ENCODE measurements around the gene TRAPPC11. TPM values are rescaled to one million over a fixed set of nuclear protein-coding genes. Genes with fewer than 3 reads are reported as not detected.
"Not testable (repeated sequence)": the region's sequence is repeated elsewhere in the genome, so short reads cannot be mapped to it uniquely, and the experiment has no call there.

Gene TRAPPC11
- 10 to 100 TPM; 35.1 to 36.7 TPM for total RNA-seq
- long read RNA-seq, donor 1, full-length matches to known transcripts = 3 of 7 reads
- long read RNA-seq, donor 1, partial matches to known transcripts = 4 of 7 reads
- long read RNA-seq, donor 1, other reads (novel, unspliced or antisense) = 0 of 7 reads
- long read RNA-seq, donor 2, partial matches to known transcripts = 4 of 6 reads
- long read RNA-seq, donor 2, other reads (novel, unspliced or antisense) = 2 of 6 reads

DNA sequence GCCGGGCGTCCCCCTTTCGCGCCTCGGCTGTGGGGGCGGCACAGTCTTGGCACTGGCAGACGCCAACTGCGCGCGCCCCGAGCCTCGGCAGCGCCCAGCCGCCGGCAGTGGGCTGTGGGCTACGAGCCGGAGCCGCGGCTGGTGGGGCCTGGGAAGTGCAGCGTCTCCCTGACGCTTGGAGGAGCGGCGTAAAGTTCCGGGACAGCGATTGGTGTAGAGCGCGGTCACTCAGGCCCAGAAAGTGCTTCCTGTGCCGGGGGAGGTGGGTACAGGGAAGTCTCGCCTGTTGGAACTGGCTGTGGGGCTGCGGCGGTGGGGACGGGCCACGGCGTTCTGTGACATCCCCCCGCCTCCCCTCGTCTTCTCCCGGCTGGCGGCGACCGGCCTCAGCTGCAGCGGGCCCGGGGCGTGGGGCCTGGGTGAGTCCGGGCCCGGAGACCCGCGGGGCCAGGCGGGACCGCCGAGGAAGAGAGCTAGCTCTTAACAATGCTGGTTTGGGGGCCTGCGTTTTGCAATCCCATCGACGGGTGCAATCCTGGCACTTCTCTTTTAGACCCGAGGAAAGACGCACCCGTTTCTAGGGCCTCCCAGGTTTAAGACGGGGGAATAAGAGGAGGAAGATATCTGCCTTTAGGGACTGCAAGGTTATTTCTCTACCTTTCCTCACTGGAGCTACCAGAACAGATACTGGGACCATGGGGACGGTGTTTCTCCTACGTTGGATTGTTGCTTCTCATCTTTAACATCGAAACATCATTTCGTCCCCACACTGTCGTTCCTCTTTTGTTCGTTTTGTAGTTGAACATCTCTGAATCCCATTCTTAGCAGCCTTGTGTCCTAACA is at the start of gene TRAPPC11, which contains the start of gene RWDD4:
TRAPPC11 (plus strand) TSS at position 265 of the 843 bp plus-strand sequence. CDS start 4,575 bp downstream, outside the sequence.
RWDD4 (minus strand) TSS at position 157 of the 843 bp plus-strand sequence. CDS start 233 bp downstream, outside the sequence.
- intact Hi-C loops (cut with DNase I) = loop anchor here in 1 of 2 donors (5.0 kb wide), 1 partner anchor 157 kb away; no protein-coding TSS in a partner anchor
- DNase-seq (ENCODE audit: low spot score) = peak; percentile 100

DNA sequence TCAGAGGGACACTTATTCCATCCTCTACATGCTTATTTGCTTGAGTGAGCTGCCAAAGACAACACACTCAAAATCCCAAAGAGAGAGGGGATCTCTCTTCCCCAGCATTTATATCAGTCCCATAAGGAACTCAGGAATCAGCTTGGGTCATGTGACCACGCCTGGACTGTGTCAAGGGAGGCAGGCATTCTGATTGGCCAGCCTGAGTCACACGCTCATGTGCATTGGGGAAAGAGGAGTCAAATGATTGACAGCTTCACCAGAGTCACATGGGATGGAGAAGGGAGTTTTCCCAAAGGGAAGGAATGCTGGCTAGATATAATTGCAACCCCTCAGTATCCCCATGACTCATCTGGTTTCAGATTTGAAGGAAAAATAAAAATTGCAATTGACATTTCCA is 49.1 kb upstream of the TRAPPC11 start:
- intact Hi-C loops (cut with DNase I) = no loop called here
- no peak for DNase-seq (ENCODE audit: low spot score)

DNA sequence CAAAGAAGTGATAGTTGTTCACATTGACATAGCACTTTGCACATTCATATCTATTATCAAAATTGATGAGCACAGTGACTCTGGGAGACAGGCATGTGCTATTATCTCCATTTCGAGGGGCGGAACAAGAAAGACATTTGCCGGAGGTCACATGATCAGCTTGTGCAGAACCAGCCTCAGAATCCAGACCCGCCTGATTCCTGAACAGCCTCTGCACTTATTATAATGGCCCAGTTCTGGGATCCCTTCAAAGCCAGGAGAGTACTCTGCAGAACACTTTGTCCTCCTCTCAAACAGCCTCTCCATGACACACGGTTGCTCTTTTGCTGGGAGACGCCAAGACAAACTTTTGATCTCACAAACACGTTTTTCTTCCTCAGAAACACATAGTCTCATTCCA is 48.5 kb upstream of the TRAPPC11 start:
- intact Hi-C loops (cut with DNase I) = no loop called here
- no peak for DNase-seq (ENCODE audit: low spot score)

DNA sequence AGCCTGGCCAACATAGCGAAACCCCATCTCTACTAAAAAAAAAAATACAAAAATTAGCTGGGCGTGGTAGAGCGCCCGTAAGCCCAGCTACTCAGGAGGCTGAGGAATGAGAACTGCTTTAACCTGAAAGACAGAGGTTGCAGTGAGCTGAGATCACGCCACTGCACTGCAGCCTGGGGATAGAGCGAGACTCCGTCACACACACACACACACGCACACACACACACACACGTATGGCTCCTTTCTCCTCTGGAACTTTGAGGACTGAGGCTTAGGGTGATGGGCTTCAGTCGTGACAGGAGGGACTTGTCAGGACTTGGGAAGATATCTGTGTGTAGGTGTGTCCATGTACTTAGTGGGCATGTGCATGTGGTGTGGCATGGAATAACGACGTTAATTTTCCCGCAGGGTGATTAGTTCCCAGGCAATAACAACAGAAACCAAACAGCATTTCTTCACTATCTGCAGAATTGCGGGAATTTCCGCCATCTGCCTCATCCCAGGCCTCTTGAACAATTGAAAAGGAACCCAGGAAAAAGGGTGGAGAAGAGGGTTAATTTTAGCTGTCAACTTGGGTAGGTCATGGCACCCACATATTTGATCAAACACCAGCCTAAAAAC is 47.8 kb upstream of the TRAPPC11 start:
- intact Hi-C loops (cut with DNase I) = no loop called here
- no peak for DNase-seq (ENCODE audit: low spot score)

DNA sequence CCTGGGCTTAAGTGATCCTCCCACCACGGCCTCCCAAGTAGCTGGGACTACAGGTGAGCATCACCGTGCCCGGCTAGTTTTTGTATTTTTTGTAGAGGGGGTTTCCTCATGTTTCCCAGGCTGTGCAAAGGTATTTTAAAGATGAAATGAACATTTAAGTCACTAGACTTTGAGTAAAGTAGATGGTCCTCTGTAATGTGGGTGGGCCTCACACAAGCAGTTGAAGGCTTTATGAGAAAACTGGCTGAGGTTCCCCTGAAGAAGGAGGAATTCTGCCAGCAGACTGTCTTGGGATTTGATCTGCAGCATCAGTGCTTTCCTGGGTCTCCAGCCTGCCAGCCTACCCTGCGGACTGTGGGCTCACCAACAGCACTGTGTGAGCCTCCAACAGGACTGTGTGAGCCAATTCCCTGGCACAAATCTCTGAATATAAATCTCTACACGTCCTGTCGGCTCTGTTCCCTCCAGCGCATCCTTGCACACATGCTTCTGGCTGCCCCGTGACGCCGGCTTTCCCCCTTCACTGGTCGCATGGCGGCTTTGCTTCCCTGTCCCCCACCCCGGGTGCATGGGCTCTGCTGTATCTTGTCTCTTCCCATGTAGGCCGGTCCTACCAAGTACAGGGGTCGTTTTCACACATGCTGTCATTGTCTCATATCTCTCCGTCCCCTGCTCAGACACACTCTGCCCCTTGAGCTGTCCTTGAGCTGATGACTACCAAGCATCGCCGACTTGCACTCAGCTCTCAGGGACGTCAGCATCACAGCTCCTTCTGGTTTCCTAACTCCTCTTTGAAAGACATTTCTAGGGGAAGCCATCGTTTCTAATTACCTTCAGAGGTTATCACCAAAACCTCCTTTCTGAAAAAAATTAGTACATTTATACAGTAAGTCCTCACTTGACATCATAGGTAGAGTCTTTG is 46.5 kb upstream of the TRAPPC11 start:
- intact Hi-C loops (cut with DNase I) = no loop called here
- no peak for DNase-seq (ENCODE audit: low spot score)

DNA sequence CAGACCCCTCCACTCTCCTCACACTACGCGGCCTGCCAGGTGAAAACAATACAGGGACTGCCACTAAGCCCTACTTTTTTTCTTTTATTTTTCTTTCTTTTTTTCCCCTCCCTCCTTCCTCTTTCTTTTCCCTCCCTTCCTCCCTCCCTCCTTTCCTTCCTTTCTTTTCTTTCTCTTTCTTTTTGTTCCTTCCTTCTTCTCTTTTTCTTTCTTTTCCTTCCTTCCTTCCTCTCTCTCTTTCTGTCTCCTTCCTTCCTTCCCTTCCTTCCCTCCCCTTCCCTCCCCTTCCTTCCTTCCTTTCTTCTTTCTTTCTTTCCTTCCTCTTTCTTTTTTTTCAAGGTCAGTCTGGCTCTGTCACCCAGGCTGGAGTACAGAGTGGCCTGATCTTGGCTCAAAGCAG is 42.0 kb upstream of the TRAPPC11 start:
- intact Hi-C loops (cut with DNase I) = no loop called here
- DNase-seq (ENCODE audit: low spot score) = no peak

DNA sequence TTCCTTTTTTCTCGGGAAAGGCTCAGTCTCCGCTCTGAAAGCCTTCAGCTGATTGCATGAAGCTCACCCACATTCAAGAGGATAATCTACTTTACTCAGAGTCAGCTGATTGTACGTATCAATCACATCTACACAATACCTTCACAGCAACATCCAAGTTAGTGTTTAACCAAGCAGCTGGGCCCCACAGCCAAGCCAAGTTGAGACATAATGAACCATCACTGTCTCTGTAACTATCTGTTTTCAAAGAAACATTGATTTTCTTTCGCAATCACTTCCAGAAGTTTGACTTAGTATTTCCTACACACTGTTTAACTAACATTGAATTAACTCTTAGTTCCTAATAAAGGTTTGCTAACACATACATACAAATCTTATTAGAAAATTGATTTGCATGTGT is 40.4 kb upstream of the TRAPPC11 start:
- intact Hi-C loops (cut with DNase I) = no loop called here
- DNase-seq (ENCODE audit: low spot score) = no peak

- intact Hi-C loops (cut with DNase I) = no loop called here
- no peak for DNase-seq (ENCODE audit: low spot score)
Measured at GRCh38 chr4:183620421-183620820, 38.7 kb upstream of the TRAPPC11 start.

- intact Hi-C loops (cut with DNase I) = no loop called here
Measured at GRCh38 chr4:183621875-183622274, 37.2 kb upstream of the TRAPPC11 start.

GRCh38 chr4:183624548-183624947 is 34.5 kb upstream of the TRAPPC11 start:
- intact Hi-C loops (cut with DNase I) = no loop called here
- no peak for DNase-seq (ENCODE audit: low spot score)

More at GRCh38 chr4:183621875-183622274, 37.2 kb upstream of the TRAPPC11 start:
- DNase-seq (ENCODE audit: low spot score) = no peak

DNA sequence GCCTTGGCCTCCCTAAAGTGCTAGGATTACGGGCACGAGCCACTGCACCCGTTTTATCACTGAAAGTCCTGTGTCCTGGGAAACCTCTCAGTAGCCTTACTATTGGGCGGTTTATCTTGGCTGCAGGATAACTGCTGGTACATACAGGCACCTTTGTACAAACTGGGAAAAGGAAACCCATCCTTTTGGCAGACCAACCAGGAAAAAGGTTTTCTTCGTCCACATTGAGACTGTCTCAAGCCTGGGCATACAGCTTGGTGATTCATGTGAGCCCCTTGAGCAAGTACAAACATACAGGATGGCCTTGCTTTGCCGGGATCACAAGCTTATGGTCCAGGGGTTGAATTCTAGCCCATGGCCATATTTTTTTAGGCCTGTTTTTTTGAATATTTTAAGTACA is 32.9 kb upstream of the TRAPPC11 start:
- no peak for DNase-seq (ENCODE audit: low spot score)

DNA sequence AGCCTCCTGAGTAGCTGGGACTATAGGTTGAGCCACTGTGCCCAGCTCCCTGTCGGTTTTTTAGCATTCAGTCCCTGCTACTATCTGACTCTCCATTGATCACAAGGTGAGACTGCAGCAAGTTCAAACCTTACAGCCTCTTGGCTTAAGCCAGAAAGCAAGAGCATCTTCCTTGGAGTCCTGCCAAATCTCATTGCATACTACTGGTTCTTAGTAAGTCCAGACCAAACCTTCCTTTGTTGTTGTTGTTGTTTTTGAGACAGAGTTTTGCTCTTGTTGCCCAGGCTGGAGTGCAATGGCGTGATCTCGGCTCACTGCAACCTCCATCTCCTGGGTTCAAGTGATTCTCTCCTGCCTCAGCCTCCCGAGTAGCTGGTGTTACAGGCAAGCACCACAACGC is 31.8 kb upstream of the TRAPPC11 start:
- intact Hi-C loops (cut with DNase I); DNase-seq (ENCODE audit: low spot score): not testable (repeated sequence)

More for the DNA sequence above, 32.9 kb upstream of the TRAPPC11 start:
- intact Hi-C loops (cut with DNase I) = no loop called here

GRCh38 chr4:183627979-183628588 is 31.0 kb upstream of the TRAPPC11 start:
- intact Hi-C loops (cut with DNase I) = no loop called here
- no peak for DNase-seq (ENCODE audit: low spot score)

- intact Hi-C loops (cut with DNase I) = no loop called here
- no peak for DNase-seq (ENCODE audit: low spot score)
Measured at GRCh38 chr4:183631577-183632198, 27.4 kb upstream of the TRAPPC11 start.

DNA sequence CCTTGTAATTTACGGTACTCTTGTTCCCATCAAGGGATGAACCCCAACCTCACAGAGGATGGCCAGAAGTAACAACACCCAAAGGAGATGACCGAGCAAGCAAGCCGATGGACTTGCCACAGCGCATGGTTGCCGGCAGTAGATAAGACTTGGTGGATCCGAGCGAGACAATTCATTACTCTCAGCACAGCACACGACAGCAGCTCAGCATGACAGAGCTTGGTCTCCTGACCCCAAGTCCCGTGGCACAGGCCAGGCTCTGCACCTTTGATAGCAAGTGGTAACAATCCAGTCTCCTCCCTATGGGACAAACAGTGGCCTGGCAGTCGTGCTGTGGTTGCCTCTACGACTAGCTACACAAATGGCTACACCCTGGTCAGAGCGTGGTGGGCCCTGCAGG is 26.4 kb upstream of the TRAPPC11 start:
- intact Hi-C loops (cut with DNase I) = no loop called here
- DNase-seq (ENCODE audit: low spot score) = no peak

DNA sequence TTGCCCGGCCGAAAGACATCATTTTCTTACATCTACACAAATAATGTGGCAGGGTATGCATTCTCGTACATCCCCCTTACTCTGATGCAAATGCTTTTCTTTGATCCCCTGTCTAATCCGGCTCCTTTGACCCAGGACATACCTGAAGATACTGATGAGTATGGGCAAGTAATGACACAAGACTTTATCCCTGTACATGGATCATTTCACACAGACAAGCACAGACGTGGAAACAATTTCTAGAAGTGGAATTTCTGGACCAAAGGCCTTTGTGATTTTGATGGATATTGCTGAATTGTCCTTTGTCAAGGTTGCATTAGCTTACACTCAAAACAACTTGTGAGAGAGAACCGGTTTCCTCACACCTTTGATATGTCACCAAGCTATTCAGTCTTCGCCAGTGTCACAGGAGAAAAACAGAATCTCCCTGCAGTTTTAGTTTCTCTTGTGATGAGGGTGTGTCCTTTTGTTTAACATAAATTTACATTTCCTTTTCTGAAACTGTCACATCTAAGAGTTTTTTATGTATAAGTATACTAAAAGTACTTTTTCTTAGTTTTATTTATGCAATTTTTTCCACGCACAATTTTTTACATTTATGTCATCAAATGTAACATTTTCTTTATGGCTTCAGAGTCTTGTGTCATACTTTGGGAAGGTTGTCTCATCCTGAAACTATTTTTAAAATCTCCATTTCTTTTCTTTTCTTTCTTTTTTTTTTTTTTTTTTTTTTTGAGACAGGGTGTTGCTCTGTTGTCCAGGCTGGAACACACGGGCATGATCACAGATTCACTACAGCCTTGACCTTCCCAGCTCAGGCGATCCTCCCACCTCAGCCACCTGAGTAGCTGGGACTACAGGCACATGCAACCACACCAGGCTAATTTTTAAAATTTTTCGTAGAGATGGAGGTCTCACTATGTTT is 25.4 kb upstream of the TRAPPC11 start:
- intact Hi-C loops (cut with DNase I) = no loop called here
- DNase-seq (ENCODE audit: low spot score) = no peak

- intact Hi-C loops (cut with DNase I) = no loop called here
- no peak for DNase-seq (ENCODE audit: low spot score)
Measured at GRCh38 chr4:183635321-183635720, 23.8 kb upstream of the TRAPPC11 start.

All from posterior vena cava (tissue), 2 donors.